HepG2 (cell line): Measurements from ENCODE around the gene AJM1. TPM values are rescaled to one million over a fixed set of nuclear protein-coding genes. Genes with fewer than 3 reads are reported as not detected.
A peak's percentile ranks its signal among the peaks of the same experiment; 100 is the strongest.

Experiments used
- AGO2 ChIP-seq: fragments of 200-400 bp; formaldehyde crosslinking; optimal IDR thresholded peaks from 2 replicates; pipeline ENCODE3; 2017; ENCODE audit warnings: mild to moderate bottlenecking, low read depth, low read length, moderate library complexity
- CAMTA2 ChIP-seq: sonication (generic); formaldehyde crosslinking; IDR thresholded peaks from 2 replicates; pipeline ENCODE4 v1.4.0; 2020; ENCODE audit warnings: mild to moderate bottlenecking, missing genetic modification reagents, borderline replicate concordance
- ETV6 ChIP-seq: sonication (generic); formaldehyde crosslinking; conservative IDR thresholded peaks from 2 replicates; pipeline ENCODE4 v1.4.0; 2020; ENCODE audit warnings: missing genetic modification reagents
- HCFC1 ChIP-seq: fragments of 150-350 bp; IDR thresholded peaks from 2 replicates; pipeline ENCODE4 v1.6.1; 2014; ENCODE audit warnings: low read depth, low read length
- HIVEP1 ChIP-seq: sonication (generic); formaldehyde crosslinking; IDR thresholded peaks from 2 replicates; pipeline ENCODE4 v1.4.0; 2020; ENCODE audit warnings: mild to moderate bottlenecking, missing genetic modification reagents
- HOXA9 ChIP-seq: sonication (generic); formaldehyde crosslinking; IDR thresholded peaks from 2 replicates; pipeline ENCODE4 v1.8.1; 2022; ENCODE audit warnings: missing genetic modification reagents, mild to moderate bottlenecking, moderate library complexity, borderline replicate concordance
- JUNB ChIP-seq: sonication (generic); formaldehyde crosslinking; IDR thresholded peaks from 2 replicates; pipeline ENCODE4 v1.8.0; 2022; ENCODE audit warnings: missing genetic modification reagents, mild to moderate bottlenecking, borderline replicate concordance
- MAFF ChIP-seq: IDR thresholded peaks from 2 replicates; pipeline ENCODE4 v1.6.1; 2011; ENCODE audit warnings: low read depth, low read length, improper control_type of control experiment
- NR2F2 ChIP-seq: IDR thresholded peaks from 2 replicates; pipeline ENCODE4 v1.6.1; 2012; ENCODE audit warnings: low read depth, inconsistent platforms, borderline replicate concordance
- POLR2AphosphoS5 ChIP-seq: IDR thresholded peaks from 2 replicates; pipeline ENCODE4 v1.6.1; 2012; ENCODE audit warnings: low read depth, low read length
- PPARG ChIP-seq: conservative IDR thresholded peaks from 2 replicates; pipeline ENCODE4 v1.6.1; 2016; ENCODE audit warnings: missing biosample characterization, missing genetic modification reagents
- REXO4 ChIP-seq: sonication (generic); formaldehyde crosslinking; IDR thresholded peaks from 2 replicates; pipeline ENCODE4 v1.8.0; 2022; ENCODE audit warnings: missing genetic modification reagents, mild to moderate bottlenecking, borderline replicate concordance
- RFX3 ChIP-seq: IDR thresholded peaks from 2 replicates; pipeline ENCODE4 v1.6.1; 2016; ENCODE audit warnings: missing biosample characterization, missing genetic modification reagents
- SP5 ChIP-seq: IDR thresholded peaks from 2 replicates; pipeline ENCODE4 v1.6.1; 2016; ENCODE audit warnings: low read depth, borderline replicate concordance
- THYN1 ChIP-seq: sonication (generic); formaldehyde crosslinking; IDR thresholded peaks from 2 replicates; pipeline ENCODE4 v1.8.1; 2023; ENCODE audit warnings: low read depth, mild to moderate bottlenecking, moderate library complexity, missing genetic modification reagents, borderline replicate concordance
- ZFP36L1 ChIP-seq: sonication (generic); formaldehyde crosslinking; IDR thresholded peaks from 2 replicates; pipeline ENCODE4 v1.8.0; 2022; ENCODE audit warnings: mild to moderate bottlenecking, missing genetic modification reagents, moderate library complexity
- ZFP36L2 ChIP-seq: sonication (generic); formaldehyde crosslinking; IDR thresholded peaks from 2 replicates; pipeline ENCODE4 v1.4.0; 2020; ENCODE audit warnings: missing genetic modification reagents
- ZFX ChIP-seq: sonication (generic); formaldehyde crosslinking; IDR thresholded peaks from 2 replicates; pipeline ENCODE4 v1.4.0; 2020; ENCODE audit warnings: mild to moderate bottlenecking, low read depth, missing genetic modification reagents, moderate library complexity
- ZNF317 ChIP-seq: sonication (generic); formaldehyde crosslinking; IDR thresholded peaks from 2 replicates; pipeline ENCODE4 v1.5.0; 2020; ENCODE audit warnings: mild to moderate bottlenecking, missing genetic modification reagents
- ZNF331 ChIP-seq: sonication (generic); formaldehyde crosslinking; IDR thresholded peaks from 2 replicates; pipeline ENCODE4 v1.4.0; 2020; ENCODE audit warnings: missing genetic modification reagents
- ZNF484 ChIP-seq: sonication (generic); formaldehyde crosslinking; IDR thresholded peaks from 2 replicates; pipeline ENCODE4 v1.5.1; 2020; ENCODE audit warnings: mild to moderate bottlenecking, low read depth, missing genetic modification reagents, borderline replicate concordance
- ZNF552 ChIP-seq: sonication (generic); formaldehyde crosslinking; IDR thresholded peaks from 2 replicates; pipeline ENCODE4 v1.9.0; 2022; ENCODE audit warnings: missing genetic modification reagents, mild to moderate bottlenecking, borderline replicate concordance
- ZNF607 ChIP-seq: sonication (generic); formaldehyde crosslinking; IDR thresholded peaks from 2 replicates; pipeline ENCODE4 v1.5.1; 2020; ENCODE audit warnings: missing genetic modification reagents, mild to moderate bottlenecking, borderline replicate concordance
- ZNF687 ChIP-seq: sonication (generic); formaldehyde crosslinking; IDR thresholded peaks from 2 replicates; pipeline ENCODE4 v1.5.1; 2020; ENCODE audit warnings: mild to moderate bottlenecking, missing genetic modification reagents, moderate library complexity
- ZNF841 ChIP-seq: sonication (generic); formaldehyde crosslinking; IDR thresholded peaks from 2 replicates; pipeline ENCODE4 v1.8.1; 2023; ENCODE audit warnings: missing genetic modification reagents, borderline replicate concordance
- ZNF850 ChIP-seq: sonication (generic); formaldehyde crosslinking; conservative IDR thresholded peaks from 2 replicates; pipeline ENCODE4 v1.9.0; 2021; ENCODE audit warnings: mild to moderate bottlenecking, missing genetic modification reagents
- polyA plus RNA-seq, 8 experiments: library from polyadenylated mRNA; depleted of rRNA in 3 of 8; stranded (reverse) in 7 of 8; unstranded in 1 of 8; fragments of >200 nt; fragmentation: Illumina TruSeq in 4 of 8; extraction: Trizol in 4 of 8; gene quantifications; 2 replicates each; pipeline versions ENCODE4 v1.2.1 to v1.2.3, GENCODE V29; 2011 to 2016; ENCODE audit warnings: low read depth in 4 of 8, missing spikeins in 1 of 8, mixed read lengths in 1 of 8; ENCODE audit not compliant: insufficient read depth in 1 of 8
- total RNA-seq, 5 experiments: library from RNA; depleted of rRNA; stranded (reverse); fragments of >200 nt; fragmentation: Illumina TruSeq; extraction: Trizol; gene quantifications; 2 replicates each; pipeline ENCODE4 v1.2.3, GENCODE V29; 2016; ENCODE audit warnings: low read depth in 1 of 5
- TF ChIP-seq, protein P1 (sequence below): conservative IDR thresholded peaks from 2 replicates; pipeline ENCODE4 v1.6.1; 2018; ENCODE audit warnings: missing genetic modification reagents

Gene AJM1
- total and polyA plus RNA-seq, 2 of the 13 experiments (the other 11 are each of a cell fraction or from before 2014, with no cell fraction given): 1.1 to 1.2 TPM

DNA sequence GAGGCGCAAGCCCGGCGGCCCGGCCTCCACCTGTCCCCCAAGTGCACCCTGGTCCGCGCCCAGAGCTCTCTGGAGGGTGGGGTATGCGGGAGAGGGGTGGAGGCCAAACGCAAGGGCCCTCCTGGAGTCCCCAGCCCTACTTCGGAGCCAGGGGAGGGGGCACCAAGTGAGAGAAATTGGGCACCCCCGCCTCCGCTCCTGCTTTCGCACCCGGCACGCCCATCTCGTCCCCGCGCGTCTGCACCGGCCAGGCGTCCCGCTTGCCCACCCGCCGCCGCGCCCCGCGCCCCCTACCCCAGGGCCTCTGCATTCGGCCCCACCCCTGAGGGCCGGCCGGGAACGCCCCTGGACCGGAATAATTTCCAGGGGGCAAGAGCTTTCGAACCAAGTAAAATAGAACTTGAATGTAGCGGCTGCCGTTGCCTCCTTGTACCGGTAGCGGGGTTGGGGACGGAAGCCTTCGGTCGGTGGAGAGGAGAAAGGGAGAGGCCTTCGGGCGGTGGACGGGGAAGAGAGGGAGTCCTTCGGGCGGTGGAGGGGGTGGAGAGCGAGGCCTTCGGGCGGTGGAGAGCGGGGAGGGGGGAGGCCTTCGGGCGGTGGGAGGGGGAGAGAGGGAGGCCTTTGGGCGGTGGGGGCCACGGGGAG is 6.2 kb downstream of the AJM1 start (continued):
- TF ChIP-seq ZNF607: peak; percentile 12; the same call in 1 of the 2 replicates
- TF ChIP-seq RFX3 (CRISPR knock-in tag): no peak
- no peak for TF ChIP-seq ZNF850 (CRISPR knock-in tag)
- TF ChIP-seq, protein P1, sequence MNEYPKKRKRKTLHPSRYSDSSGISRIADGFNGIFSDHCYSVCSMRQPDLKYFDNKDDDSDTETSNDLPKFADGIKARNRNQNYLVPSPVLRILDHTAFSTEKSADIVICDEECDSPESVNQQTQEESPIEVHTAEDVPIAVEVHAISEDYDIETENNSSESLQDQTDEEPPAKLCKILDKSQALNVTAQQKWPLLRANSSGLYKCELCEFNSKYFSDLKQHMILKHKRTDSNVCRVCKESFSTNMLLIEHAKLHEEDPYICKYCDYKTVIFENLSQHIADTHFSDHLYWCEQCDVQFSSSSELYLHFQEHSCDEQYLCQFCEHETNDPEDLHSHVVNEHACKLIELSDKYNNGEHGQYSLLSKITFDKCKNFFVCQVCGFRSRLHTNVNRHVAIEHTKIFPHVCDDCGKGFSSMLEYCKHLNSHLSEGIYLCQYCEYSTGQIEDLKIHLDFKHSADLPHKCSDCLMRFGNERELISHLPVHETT (CRISPR knock-in tag): peak; percentile 1; the same call in 1 of the 2 replicates
- TF ChIP-seq ZFX (CRISPR knock-in tag): 0 out of 2 replicates have a peak, but pooled peaks have one; percentile 8
- TF ChIP-seq ZNF841 (CRISPR knock-in tag): peak; percentile 27; the same call in 1 of the 2 replicates
- TF ChIP-seq ZNF331 (CRISPR knock-in tag): no peak
- TF ChIP-seq ZNF687 (CRISPR knock-in tag): no peak
- TF ChIP-seq ZFP36L1: peak; percentile 10; the same call in 1 of the 2 replicates
- TF ChIP-seq THYN1 (CRISPR knock-in tag): no peak
- peak; percentile 29; the same call in 1 of the 2 replicates for TF ChIP-seq HOXA9
- TF ChIP-seq ZFP36L2: no peak
- TF ChIP-seq HCFC1: no peak
- TF ChIP-seq CAMTA2 (CRISPR knock-in tag): 0 out of 2 replicates have a peak, but pooled peaks have one; percentile 26
- no peak for TF ChIP-seq REXO4 (CRISPR knock-in tag)
- TF ChIP-seq MAFF: no peak
- TF ChIP-seq ZNF552: no peak
- peak; percentile 79; the same call in 1 of the 2 replicates for TF ChIP-seq ZNF484 (CRISPR knock-in tag)
- no peak for TF ChIP-seq NR2F2
- no peak for TF ChIP-seq PPARG (CRISPR knock-in tag)
- 0 out of 2 replicates have a peak, but pooled peaks have one; percentile 24 for TF ChIP-seq SP5 (CRISPR knock-in tag)
- TF ChIP-seq ZNF317 (CRISPR knock-in tag): no peak
- peak; percentile 53 for TF ChIP-seq POLR2AphosphoS5
- TF ChIP-seq ETV6 (CRISPR knock-in tag): peak; percentile 55; the same call in 1 of the 2 replicates
- 0 out of 2 replicates have a peak, but pooled peaks have one; percentile 17 for TF ChIP-seq JUNB (CRISPR knock-in tag)
- peak; percentile 86 for TF ChIP-seq AGO2
- no peak for TF ChIP-seq HIVEP1 (CRISPR knock-in tag)
